LHCN-M2 (cell line): ENCODE data around the gene TMEM176A. TPM values are rescaled to one million over a fixed set of nuclear protein-coding genes. Genes with fewer than 3 reads are reported as not detected.
A peak's percentile ranks its signal among the peaks of the same experiment; 100 is the strongest.
"Not testable (repeated sequence)": the region's sequence is repeated elsewhere in the genome, so short reads cannot be mapped to it uniquely, and the experiment has no call there.

Source experiments
- DNase-seq: peaks from one replicate; pipeline ENCODE4 v3.0.0-alpha.2; 2012; ENCODE audit warnings: low read depth
- polyA plus RNA-seq: library from polyadenylated mRNA; unstranded; fragments of >200 nt; gene quantifications from one replicate; pipeline ENCODE4 v1.2.1, GENCODE V29; 2012; ENCODE audit warnings: missing spikeins
- total RNA-seq: library from RNA; depleted of rRNA; stranded (reverse); fragments of >200 nt; gene quantifications from 2 replicates; pipeline ENCODE4 v1.2.3, GENCODE V29; 2014; rRNA removed

TMEM176A gene, protein sequence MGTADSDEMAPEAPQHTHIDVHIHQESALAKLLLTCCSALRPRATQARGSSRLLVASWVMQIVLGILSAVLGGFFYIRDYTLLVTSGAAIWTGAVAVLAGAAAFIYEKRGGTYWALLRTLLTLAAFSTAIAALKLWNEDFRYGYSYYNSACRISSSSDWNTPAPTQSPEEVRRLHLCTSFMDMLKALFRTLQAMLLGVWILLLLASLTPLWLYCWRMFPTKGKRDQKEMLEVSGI
- total RNA-seq: not detected in 2 replicates
- not detected for polyA plus RNA-seq

DNA sequence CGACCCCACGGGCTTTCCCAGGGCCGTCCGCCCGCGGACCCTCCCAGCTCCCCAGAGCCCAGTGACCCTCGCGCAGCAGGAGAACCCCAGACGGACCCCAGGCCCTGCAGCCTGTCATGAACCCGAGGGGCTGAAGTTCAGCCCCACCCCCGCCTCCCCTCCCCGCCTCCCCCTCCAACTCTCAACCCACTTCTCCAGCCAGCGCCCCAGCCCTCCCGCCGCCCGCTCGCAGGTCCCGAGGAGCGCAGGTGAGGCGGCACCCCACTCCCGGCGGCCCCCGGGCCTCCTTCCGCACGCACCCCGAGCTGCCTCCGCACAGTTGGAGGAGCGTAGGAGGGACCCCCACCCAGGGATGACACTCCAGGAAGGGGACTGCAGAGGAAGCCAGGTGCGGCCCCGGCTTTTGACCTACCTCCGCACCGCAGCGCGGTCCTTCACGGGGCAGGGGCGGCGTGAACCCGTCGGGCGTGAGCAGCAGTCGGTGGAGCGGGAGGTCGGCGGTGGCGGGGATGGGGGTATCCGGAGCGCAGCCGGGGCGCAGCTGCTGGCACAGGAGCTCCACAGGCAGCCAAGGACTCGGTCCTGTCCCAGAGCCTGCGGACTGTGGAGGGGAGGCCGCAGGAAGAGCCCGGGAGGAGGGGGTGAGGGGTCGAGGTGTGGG lies at the start of gene TMEM176A:
TSS of gene TMEM176A (plus strand) at position 189 of the 661 bp plus-strand sequence. CDS start 782 bp downstream, outside the sequence.
- no peak for DNase-seq

- DNase-seq: no peak
Observed at GRCh38 chr7:150751702-150752101, 48.9 kb upstream of the TMEM176A start.

DNA sequence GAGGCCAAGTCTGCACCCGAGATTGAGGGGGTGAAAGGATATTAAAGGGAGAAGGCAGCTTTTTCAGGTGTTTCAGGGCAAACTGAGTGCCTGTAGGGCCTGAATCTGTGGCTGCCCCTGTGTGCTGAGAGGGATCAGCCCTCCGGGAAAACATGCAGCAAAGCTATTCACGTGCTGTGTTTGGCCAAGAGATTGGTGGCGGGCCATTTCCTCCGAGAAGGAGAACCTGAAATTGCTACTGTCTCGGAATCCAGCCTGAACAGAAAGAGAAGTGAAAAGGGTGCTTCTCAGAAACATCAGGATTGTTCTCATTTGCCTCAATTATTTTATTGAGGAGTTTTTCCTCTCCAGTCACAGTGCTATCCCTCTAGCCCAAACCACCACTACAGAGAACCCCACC lies 47.3 kb upstream of the TMEM176A start:
- DNase-seq: no peak

DNA sequence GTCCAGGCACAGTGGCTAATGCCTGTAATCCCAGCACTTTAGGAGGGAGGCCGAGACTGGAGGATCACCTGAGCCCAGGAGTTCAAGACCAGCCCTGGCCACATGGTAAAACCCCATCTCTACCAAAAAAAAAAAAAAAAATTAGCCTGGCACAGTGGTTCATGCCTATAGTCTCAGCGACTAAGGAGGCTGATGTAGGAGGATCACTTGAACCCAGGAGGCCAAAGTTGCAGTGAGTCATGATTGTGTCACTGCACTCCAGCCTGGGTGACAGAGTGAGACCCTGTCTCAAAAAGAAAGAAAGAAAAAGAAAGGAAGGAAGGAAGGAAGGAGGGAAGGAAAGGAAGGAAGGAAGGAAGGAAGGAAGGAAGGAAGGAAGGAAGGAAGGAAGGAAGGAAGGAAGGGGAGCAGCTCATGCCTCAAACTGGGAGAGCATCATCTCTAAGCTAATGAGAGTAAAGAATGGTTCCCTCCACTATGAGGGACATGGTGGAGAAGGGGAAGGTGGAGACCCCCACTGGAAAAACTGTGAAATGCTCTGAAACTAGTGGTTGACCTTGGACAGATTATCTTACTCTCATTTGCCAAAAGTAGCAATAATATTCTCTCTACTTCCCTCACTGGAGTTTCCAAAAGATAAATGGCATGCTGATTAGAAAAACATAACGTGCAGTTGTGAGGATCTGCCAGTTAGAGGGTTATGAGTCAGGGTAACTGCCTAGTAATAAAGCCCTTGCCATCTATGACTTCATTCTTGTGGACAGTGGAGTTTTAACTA lies 46.6 kb upstream of the TMEM176A start:
- peak; percentile 8 for DNase-seq

DNA sequence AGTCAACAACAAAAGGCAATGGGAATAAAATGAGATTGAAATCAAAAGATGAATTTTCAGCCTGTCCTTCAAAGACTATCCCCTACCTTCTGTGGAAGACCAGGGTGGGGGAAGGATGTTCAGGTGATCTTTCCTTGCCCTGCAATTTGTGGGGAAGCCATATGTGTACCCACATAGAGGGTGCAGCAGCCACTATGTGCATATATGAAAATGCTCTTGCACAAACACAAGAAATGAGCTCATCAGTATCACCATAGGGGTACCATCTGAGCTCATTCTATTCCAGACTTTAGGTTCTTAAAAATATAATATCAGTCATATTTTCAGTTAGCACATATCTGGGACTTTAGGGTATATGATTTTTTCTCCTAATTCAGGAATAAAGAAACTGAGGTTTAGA lies 45.6 kb upstream of the TMEM176A start:
- DNase-seq: no peak

DNA sequence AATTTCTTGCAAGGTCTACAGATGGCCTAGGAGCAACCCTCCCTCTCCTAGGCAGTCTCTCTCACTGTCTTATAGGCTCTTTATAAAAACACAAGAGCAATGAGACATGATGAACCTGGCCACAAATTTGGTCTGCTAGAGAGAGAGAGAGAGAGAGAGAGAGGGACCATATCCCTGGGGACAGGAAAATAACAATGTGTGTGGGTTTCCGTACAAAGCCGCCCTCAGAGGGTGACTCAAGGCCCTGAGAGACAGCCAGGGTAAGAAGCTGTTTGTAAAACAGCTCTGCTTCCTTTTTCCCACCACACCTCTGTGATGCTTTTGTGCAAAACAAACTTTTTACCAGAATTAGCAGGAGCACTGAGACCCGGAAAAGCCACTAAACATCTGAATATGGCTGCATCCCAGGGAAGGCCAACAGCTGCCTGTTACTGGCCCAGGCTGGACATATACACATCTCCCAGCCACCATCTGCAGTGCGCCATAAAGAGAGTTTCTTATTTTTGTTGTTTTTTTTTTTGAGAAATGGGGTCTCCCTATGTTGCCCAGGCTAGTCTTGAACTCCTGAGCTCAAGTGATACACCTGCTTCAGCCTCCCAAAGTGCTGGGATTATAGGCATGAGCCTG lies 45.0 kb upstream of the TMEM176A start:
- peak; percentile 2 for DNase-seq

- no peak for DNase-seq
Observed at GRCh38 chr7:150756166-150756565, 44.4 kb upstream of the TMEM176A start.

GRCh38 chr7:150756858-150757257 lies 43.7 kb upstream of the TMEM176A start:
- DNase-seq: peak; percentile 8

DNA sequence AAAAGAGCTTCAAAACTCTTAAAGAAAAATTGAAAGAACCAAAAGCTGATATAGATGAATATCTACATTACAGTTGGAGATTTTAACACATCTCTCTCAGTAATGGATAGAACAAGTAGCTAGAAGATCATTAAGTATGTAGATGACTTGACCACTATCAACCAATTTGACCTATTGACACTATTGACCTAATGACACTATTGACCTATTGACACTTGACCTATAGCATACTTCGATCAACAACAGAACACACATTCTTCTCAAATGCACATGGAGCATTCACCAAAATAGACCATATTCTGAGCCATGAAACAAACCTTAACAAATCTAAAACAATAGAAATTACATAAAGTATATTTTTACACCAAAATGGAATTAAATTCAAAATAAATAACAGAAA lies 41.1 kb upstream of the TMEM176A start:
- DNase-seq: no peak

- no peak for DNase-seq
Observed at GRCh38 chr7:150766334-150766709, 34.2 kb upstream of the TMEM176A start.

GRCh38 chr7:150769768-150770167 lies 30.8 kb upstream of the TMEM176A start:
- DNase-seq: no peak

DNA sequence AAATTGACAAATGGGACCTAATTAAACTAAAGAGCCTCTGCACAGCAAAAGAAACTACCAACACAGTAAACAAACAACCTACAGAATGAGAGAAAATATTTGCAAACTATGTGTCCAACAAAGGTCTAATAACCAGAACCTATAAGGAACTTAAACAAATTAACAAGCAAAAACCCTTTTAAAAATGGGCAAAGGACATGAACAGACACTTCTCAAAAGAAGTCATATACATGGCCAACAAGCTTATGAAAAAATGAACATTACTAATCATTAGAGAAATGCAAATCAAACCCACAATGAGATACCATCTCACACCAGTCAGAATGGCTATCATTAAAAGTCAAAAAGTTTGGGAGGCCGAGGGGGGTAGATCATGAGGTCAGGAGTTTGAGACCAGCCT lies 26.4 kb upstream of the TMEM176A start:
- not testable (repeated sequence) for DNase-seq

GRCh38 chr7:150778014-150778737 lies 22.4 kb upstream of the TMEM176A start:
- no peak for DNase-seq

DNA sequence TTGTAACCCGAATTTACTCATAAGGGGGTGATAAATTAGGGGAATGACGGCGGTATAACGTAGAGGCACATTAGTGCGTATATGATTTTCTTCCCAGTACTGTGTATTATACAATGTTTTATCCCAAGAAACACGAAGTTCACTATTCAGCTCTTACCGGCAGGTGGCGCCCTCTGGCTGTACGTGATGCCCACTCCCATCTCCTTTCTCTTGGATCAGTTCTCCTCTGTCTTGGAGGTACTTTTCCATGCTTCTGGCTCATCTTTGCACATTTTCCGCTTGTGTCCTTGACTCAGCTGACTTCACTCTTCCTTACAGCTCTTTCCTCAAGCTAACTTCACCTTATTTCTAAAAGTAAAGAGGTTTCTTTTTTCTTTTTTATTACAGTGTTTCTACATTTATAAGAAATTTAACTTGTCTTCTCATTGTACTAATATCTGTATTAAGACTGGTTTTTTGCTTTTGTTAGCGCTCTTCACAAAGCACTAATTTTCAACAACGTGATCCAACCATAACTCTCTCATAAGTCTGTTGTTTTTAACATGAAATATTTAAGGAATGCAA lies 21.7 kb upstream of the TMEM176A start:
- DNase-seq: peak; percentile 57

- no peak for DNase-seq
Observed at GRCh38 chr7:150780292-150780691, 20.3 kb upstream of the TMEM176A start.

GRCh38 chr7:150781103-150781502 lies 19.5 kb upstream of the TMEM176A start:
- peak; percentile 40 for DNase-seq

GRCh38 chr7:150781961-150782360 lies 18.6 kb upstream of the TMEM176A start:
- no peak for DNase-seq

DNA sequence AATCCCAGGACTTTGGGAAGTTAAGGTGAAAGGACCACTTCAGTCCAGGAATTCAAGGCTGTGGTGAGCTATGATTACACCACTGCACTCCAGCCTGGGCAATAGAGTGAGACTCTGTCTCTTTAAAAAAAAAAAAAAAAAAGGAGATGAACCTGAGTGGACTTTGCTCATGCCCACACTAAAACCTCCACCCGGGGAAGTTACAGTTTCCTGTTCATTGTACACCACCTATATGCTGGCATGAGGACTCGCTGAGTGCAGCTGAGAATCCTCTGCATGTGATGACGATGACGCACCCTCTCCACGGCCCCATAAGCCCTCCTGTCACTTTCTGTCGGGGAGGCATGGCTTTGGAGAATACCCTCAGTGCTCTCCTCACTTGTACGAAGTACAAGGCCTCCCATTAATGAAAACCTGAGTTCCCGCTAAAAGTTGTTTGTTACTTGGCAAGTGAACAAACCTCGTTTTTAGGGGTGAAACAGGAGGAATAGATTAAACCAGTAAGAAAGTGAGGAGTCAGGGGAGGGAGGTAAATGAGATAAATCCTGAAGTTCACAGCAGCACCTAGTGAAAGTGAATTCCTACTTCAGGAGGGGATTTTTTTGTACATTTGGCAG lies 16.3 kb upstream of the TMEM176A start:
- DNase-seq: no peak

GRCh38 chr7:150784954-150785353 lies 15.6 kb upstream of the TMEM176A start:
- peak; percentile 7 for DNase-seq
